ENCODE measurements around the gene NFKBIE. TPM values are rescaled to one million over a fixed set of nuclear protein-coding genes. Genes with fewer than 3 reads are reported as not detected.

The NFKBIE gene
- total and polyA plus RNA-seq, 4 donors, result 3.7 to 4.9 (median 4.7) TPM

DNA sequence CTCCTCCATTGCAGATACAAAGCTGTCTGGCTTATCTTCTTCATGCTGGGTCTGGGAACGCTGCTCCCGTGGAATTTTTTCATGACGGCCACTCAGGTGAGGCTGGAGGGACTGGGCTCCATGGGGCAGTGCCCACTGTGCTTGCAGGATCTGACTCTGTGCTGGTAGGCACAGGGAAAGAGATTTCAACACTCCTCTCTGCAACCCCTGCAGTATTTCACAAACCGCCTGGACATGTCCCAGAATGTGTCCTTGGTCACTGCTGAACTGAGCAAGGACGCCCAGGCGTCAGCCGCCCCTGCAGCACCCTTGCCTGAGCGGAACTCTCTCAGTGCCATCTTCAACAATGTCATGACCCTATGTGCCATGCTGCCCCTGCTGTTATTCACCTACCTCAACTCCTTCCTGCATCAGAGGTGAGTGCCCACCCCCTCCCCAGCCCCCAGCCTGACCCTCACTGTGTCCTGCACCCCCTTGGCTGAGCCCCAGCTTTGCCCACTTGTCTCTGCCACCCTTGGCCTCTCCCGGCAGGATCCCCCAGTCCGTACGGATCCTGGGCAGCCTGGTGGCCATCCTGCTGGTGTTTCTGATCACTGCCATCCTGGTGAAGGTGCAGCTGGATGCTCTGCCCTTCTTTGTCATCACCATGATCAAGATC is 35.8 kb downstream of the NFKBIE start:
- no peaks in the 10 kb centered on the region for H3K27me3 ChIP-seq (ENCODE audit: control insufficient read depth in 4 of 4, insufficient read depth in 4 of 4, low read length in 3 of 4)
- peaks cover 42 to 92% (median 81%) of the 10 kb centered on the region in 4 donors for H3K4me1 ChIP-seq (ENCODE audit: control insufficient read depth in 4 of 4, insufficient read depth in 4 of 4, low read length in 3 of 4)
- DNase-seq (ENCODE audit: low spot score), result no peak
- TF ChIP-seq EGR1 (IDR thresholded peaks at IDR 0.05; ENCODE audit: low read depth in 2 of 2) (peak in 1 of 2 donors; percentile 16), TAF1 (conservative IDR thresholded peaks at IDR 0.05) (no peak), RAD21 (IDR thresholded peaks at IDR 0.05) (peak; percentile 26 to 41), JUND (IDR thresholded peaks at IDR 0.05) (peak in 1 of 2 donors; percentile 54), SP1 (IDR thresholded peaks at IDR 0.05) (peak; percentile 76), HNF4A (conservative IDR thresholded peaks at IDR 0.05) (peak; percentile 63 to 79), GABPA (IDR thresholded peaks at IDR 0.05 in 1 of 2, conservative IDR thresholded peaks at IDR 0.05 in 1 of 2) (no peak), RXRA (IDR thresholded peaks at IDR 0.05) (peak; percentile 89 to 92), FOXA1 (IDR thresholded peaks at IDR 0.05) (no peak), YY1 (IDR thresholded peaks at IDR 0.05) (peak; percentile 75), NR2F2 (IDR thresholded peaks at IDR 0.05) (no peak), FOXA2 (IDR thresholded peaks at IDR 0.05) (no peak), HNF4G (IDR thresholded peaks at IDR 0.05) (no peak)
- TF ChIP-seq, protein P1, sequence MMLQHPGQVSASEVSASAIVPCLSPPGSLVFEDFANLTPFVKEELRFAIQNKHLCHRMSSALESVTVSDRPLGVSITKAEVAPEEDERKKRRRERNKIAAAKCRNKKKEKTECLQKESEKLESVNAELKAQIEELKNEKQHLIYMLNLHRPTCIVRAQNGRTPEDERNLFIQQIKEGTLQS (IDR thresholded peaks at IDR 0.05), result peak; percentile 26
- TF ChIP-seq, protein P2, sequence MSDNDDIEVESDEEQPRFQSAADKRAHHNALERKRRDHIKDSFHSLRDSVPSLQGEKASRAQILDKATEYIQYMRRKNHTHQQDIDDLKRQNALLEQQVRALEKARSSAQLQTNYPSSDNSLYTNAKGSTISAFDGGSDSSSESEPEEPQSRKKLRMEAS (IDR thresholded peaks at IDR 0.05), result peak; percentile 49
- TF ChIP-seq, protein P3, sequence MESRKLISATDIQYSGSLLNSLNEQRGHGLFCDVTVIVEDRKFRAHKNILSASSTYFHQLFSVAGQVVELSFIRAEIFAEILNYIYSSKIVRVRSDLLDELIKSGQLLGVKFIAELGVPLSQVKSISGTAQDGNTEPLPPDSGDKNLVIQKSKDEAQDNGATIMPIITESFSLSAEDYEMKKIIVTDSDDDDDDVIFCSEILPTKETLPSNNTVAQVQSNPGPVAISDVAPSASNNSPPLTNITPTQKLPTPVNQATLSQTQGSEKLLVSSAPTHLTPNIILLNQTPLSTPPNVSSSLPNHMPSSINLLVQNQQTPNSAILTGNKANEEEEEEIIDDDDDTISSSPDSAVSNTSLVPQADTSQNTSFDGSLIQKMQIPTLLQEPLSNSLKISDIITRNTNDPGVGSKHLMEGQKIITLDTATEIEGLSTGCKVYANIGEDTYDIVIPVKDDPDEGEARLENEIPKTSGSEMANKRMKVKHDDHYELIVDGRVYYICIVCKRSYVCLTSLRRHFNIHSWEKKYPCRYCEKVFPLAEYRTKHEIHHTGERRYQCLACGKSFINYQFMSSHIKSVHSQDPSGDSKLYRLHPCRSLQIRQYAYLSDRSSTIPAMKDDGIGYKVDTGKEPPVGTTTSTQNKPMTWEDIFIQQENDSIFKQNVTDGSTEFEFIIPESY (IDR thresholded peaks at IDR 0.05), result peak; percentile 42
- TF ChIP-seq, protein P4, sequence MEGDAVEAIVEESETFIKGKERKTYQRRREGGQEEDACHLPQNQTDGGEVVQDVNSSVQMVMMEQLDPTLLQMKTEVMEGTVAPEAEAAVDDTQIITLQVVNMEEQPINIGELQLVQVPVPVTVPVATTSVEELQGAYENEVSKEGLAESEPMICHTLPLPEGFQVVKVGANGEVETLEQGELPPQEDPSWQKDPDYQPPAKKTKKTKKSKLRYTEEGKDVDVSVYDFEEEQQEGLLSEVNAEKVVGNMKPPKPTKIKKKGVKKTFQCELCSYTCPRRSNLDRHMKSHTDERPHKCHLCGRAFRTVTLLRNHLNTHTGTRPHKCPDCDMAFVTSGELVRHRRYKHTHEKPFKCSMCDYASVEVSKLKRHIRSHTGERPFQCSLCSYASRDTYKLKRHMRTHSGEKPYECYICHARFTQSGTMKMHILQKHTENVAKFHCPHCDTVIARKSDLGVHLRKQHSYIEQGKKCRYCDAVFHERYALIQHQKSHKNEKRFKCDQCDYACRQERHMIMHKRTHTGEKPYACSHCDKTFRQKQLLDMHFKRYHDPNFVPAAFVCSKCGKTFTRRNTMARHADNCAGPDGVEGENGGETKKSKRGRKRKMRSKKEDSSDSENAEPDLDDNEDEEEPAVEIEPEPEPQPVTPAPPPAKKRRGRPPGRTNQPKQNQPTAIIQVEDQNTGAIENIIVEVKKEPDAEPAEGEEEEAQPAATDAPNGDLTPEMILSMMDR (IDR thresholded peaks at IDR 0.05; ENCODE audit: low read depth, low read length, missing input control), result no peak
- TF ChIP-seq, protein P5, sequence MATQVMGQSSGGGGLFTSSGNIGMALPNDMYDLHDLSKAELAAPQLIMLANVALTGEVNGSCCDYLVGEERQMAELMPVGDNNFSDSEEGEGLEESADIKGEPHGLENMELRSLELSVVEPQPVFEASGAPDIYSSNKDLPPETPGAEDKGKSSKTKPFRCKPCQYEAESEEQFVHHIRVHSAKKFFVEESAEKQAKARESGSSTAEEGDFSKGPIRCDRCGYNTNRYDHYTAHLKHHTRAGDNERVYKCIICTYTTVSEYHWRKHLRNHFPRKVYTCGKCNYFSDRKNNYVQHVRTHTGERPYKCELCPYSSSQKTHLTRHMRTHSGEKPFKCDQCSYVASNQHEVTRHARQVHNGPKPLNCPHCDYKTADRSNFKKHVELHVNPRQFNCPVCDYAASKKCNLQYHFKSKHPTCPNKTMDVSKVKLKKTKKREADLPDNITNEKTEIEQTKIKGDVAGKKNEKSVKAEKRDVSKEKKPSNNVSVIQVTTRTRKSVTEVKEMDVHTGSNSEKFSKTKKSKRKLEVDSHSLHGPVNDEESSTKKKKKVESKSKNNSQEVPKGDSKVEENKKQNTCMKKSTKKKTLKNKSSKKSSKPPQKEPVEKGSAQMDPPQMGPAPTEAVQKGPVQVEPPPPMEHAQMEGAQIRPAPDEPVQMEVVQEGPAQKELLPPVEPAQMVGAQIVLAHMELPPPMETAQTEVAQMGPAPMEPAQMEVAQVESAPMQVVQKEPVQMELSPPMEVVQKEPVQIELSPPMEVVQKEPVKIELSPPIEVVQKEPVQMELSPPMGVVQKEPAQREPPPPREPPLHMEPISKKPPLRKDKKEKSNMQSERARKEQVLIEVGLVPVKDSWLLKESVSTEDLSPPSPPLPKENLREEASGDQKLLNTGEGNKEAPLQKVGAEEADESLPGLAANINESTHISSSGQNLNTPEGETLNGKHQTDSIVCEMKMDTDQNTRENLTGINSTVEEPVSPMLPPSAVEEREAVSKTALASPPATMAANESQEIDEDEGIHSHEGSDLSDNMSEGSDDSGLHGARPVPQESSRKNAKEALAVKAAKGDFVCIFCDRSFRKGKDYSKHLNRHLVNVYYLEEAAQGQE (IDR thresholded peaks at IDR 0.05), result peak; percentile 29
- peaks cover 0 to 4% (median 2%) of the 10 kb centered on the region in 4 donors for H3K36me3 ChIP-seq (ENCODE audit: control insufficient read depth in 4 of 4, insufficient read depth in 3 of 4, low read depth in 1 of 4, low read length in 3 of 4)
- H3K4me3 ChIP-seq (ENCODE audit: low read depth in 1 of 3, low read length in 3 of 3), result no peak overlapping the region
- H3K9ac ChIP-seq (ENCODE audit: low read depth in 1 of 2, low read length in 2 of 2), result no peak overlapping the region
- 49% methylated on average over 11 of the region's 11 CpGs for WGBS
- H3K9me3 ChIP-seq (ENCODE audit: control insufficient read depth in 4 of 4, low read length in 3 of 4), result no peaks in the 10 kb centered on the region
- peak overlapping the region; percentile 69 to 75 for H3K27ac ChIP-seq (ENCODE audit: low read depth in 1 of 2, low read length in 2 of 2)

Data from liver (tissue), 9 donors.